Upper lobe of right lung (tissue), 1 donor: ENCODE results near the gene CDC42BPA. TPM values are rescaled to one million over a fixed set of nuclear protein-coding genes. Genes with fewer than 3 reads are reported as not detected.

Experiments
- ATAC-seq: fragments of 200-7000 bp; cut with Tn5 transposase; one replicate; pipeline ENCODE4 v1.9.1; 2020; ENCODE audit warnings: mild to moderate bottlenecking, moderate library complexity
- DNase-seq: peaks from one replicate; pipeline ENCODE4 v3.0.0-alpha.2; 2020
- H3K27ac ChIP-seq: fragments of 200-600 bp; one replicate; pipeline ENCODE4 v1.8.0; 2022
- H3K27me3 ChIP-seq: fragments of 200-600 bp; one replicate; pipeline ENCODE4 v1.8.0; 2022; ENCODE audit warnings: mild to moderate bottlenecking
- H3K36me3 ChIP-seq: fragments of 200-600 bp; one replicate; pipeline ENCODE4 v1.8.0; 2022
- H3K4me1 ChIP-seq: fragments of 200-600 bp; one replicate; pipeline ENCODE4 v1.8.0; 2022
- H3K4me3 ChIP-seq: fragments of 200-600 bp; one replicate; pipeline ENCODE4 v1.8.0; 2022; ENCODE audit warnings: mild to moderate bottlenecking
- H3K9me3 ChIP-seq: fragments of 200-600 bp; one replicate; pipeline ENCODE4 v1.8.0; 2022
- CTCF ChIP-seq: fragments of 200-600 bp; IDR thresholded peaks from one replicate; pipeline ENCODE4 v1.8.0; 2022; ENCODE audit warnings: antibody characterized with exemption
- intact Hi-C: fragments of 100-400 bp; cut with DNase I; formaldehyde crosslinking; loops from one replicate; pipeline ENCODE4 v1.11.0; 2022
- total RNA-seq: library from RNA; stranded (reverse); fragmentation: NEBNext Ultra II Directional; extraction: Animal tissue kit (Norgen Biotek cat#: 25700); gene quantifications from one replicate; pipeline ENCODE4 v1.2.1, GENCODE V29; 2021
- donor health status: DM: no; HTN: yes; CAD: no; lungs with severe emphysema.

The CDC42BPA gene
- total RNA-seq, 1 donor from 2014 or later, result 41.8 TPM

GRCh38 chr1:227330279-227331076 lies 12.2 kb upstream of the CDC42BPA start:
- Histone ChIP-seq H3K27me3 (no peaks in the 10 kb centered on the region), H3K4me1 (no peaks in the 10 kb centered on the region), H3K27ac (no peak overlapping the region), H3K4me3 (no peak overlapping the region), H3K36me3 (no peaks in the 10 kb centered on the region), H3K9me3 (no peaks in the 10 kb centered on the region)
- DNase-seq, result no peak
- ATAC-seq, result no peak
- intact Hi-C loops, result no loop called here
- no peak for TF ChIP-seq CTCF

- DNase-seq (no peak), ATAC-seq (no peak)
- Histone ChIP-seq H3K4me3 (no peak overlapping the region), H3K27ac (no peak overlapping the region), H3K4me1 (no peaks in the 10 kb centered on the region), H3K27me3 (no peaks in the 10 kb centered on the region), H3K36me3 (no peaks in the 10 kb centered on the region), H3K9me3 (no peaks in the 10 kb centered on the region)
- no peak for TF ChIP-seq CTCF
- intact Hi-C loops, result no loop called here
Measured at GRCh38 chr1:227328405-227329019, 10.2 kb upstream of the CDC42BPA start.

DNA sequence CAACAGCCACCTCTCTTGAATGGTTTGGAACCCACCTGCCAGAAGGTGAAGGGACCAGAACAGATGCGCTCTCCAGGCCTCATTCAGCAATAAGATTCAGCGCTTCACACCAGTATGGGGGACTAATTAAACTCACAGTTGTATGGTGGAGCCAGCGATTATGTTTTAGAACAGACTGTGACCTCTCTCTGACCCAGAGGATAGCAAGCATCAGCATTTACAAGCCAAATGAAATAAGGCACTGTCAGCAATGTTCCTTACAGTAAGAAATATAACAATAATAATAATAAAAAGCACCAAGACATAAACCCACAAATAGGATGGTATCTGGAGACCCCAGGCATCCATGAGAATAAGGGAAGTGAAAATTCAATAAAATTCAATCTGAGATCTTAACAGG lies 6.9 kb upstream of the CDC42BPA start:
- Histone ChIP-seq H3K4me3 (no peak overlapping the region), H3K36me3 (no peaks in the 10 kb centered on the region), H3K27me3 (no peaks in the 10 kb centered on the region), H3K4me1 (no peaks in the 10 kb centered on the region), H3K27ac (no peak overlapping the region), H3K9me3 (no peaks in the 10 kb centered on the region)
- TF ChIP-seq CTCF, result no peak
- no peak for ATAC-seq
- intact Hi-C loops, result no loop called here
- DNase-seq, result no peak

DNA sequence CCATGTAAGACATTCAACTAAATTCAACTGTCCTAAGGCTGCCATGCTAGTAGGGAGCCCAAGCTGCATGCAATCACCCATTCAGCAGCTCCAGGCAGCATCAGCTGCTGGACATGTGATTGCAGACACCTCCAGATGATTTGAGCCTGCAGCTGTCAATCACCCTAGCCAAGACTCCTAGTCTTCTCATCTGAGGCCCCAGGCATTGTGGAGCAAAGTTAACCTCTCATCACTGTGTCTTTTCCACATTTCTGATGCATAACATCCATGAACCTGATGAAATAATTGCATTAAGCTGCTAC lies 5.6 kb upstream of the CDC42BPA start:
- intact Hi-C loops, result no loop called here
- no peaks in the 10 kb centered on the region for H3K4me1 ChIP-seq
- H3K36me3 ChIP-seq, result no peaks in the 10 kb centered on the region
- H3K4me3 ChIP-seq, result no peak overlapping the region
- ATAC-seq (no peak), DNase-seq (no peak)
- H3K27me3 ChIP-seq, result no peaks in the 10 kb centered on the region
- H3K9me3 ChIP-seq, result no peaks in the 10 kb centered on the region
- H3K27ac ChIP-seq, result no peak overlapping the region
- TF ChIP-seq CTCF, result no peak

GRCh38 chr1:227323171-227323966 lies 5.1 kb upstream of the CDC42BPA start:
- Histone ChIP-seq H3K27ac (no peak overlapping the region), H3K36me3 (no peaks in the 10 kb centered on the region), H3K4me3 (no peak overlapping the region), H3K4me1 (no peaks in the 10 kb centered on the region), H3K9me3 (no peaks in the 10 kb centered on the region), H3K27me3 (no peaks in the 10 kb centered on the region)
- DNase-seq (no peak), ATAC-seq (no peak)
- intact Hi-C loops, result no loop called here
- no peak for TF ChIP-seq CTCF
